GM12878 (cell line): ENCODE results near the gene METTL9. TPM values are rescaled to one million over a fixed set of nuclear protein-coding genes. Genes with fewer than 3 reads are reported as not detected.

Experiments used
- ATAC-seq: fragments of 200-7000 bp; cut with Tn5 transposase; 3 replicates; pipeline ENCODE4 v1.9.1; 2020; ENCODE audit warnings: mild to moderate bottlenecking, moderate library complexity
- BruUV-seq: library from RNA; stranded (reverse); fragments of 400-500 nt; replicated peaks from 2 replicates; lab custom pipeline; 2021; lab: Mats Ljungman, UMichigan
- CTCF ChIA-PET: fragments of 300-600 bp; sonication (Branson Sonifier 250); formaldehyde crosslinking; extraction: SDS; loops from one replicate; lab custom pipeline; 2021; ENCODE audit warnings: inconsistent platforms; lab: Yijun Ruan, JAX
- POLR2A ChIA-PET: fragments of 350-600 bp; formaldehyde crosslinking; extraction: SDS; loops from one replicate; lab custom pipeline; 2021; ENCODE audit warnings: inconsistent platforms; lab: Charles Lee
- RAD21 ChIA-PET: fragments of 300-600 bp; sonication (Branson Sonifier 250); formaldehyde crosslinking; loops from one replicate; lab custom pipeline; 2023; ENCODE audit warnings: antibody characterized with exemption; ENCODE audit not compliant: unreplicated experiment; lab: Charles Lee
- SMC1A ChIA-PET: fragments of 300-600 bp; sonication (Branson Sonifier 250); formaldehyde crosslinking; loops from one replicate; lab custom pipeline; 2023; ENCODE audit not compliant: unreplicated experiment, uncharacterized antibody; lab: Charles Lee
- DNase-seq: peaks from one replicate; pipeline ENCODE4 v3.0.0-alpha.2; 2011; ENCODE audit warnings: low read depth, low spot score
- FAIRE-seq: peaks from 3 replicates; lab custom pipeline; 2011; peaks lifted over from hg19 to GRCh38; lab: Jason Lieb, UNC
- H2AFZ ChIP-seq: 2 replicates; pipeline ENCODE4 v1.6.0; 2011; ENCODE audit warnings: low read depth, low read length, control low read depth; ENCODE audit not compliant: control insufficient read depth
- H3K27ac ChIP-seq: 2 replicates; pipeline ENCODE4 v1.5.1; 2011; ENCODE audit warnings: control low read depth; ENCODE audit not compliant: control insufficient read depth, insufficient read depth
- H3K27me3 ChIP-seq, 2 experiments: replicated peaks in 1 of 2; 2 replicates each; pipeline versions ENCODE4 v1.6.0 to v1.6.1; 2011; ENCODE audit warnings: low read length in 1 of 2; ENCODE audit not compliant: control insufficient read depth in 2 of 2, insufficient read depth in 2 of 2
- H3K36me3 ChIP-seq, 2 experiments: 2 replicates each; pipeline ENCODE4 v1.5.1; 2011; ENCODE audit warnings: low read length in 1 of 2; ENCODE audit not compliant: control insufficient read depth in 2 of 2, insufficient read depth in 2 of 2
- H3K4me1 ChIP-seq: 2 replicates; pipeline ENCODE4 v1.6.1; 2011; ENCODE audit warnings: mild to moderate bottlenecking, low read length, moderate library complexity, mixed read lengths; ENCODE audit not compliant: control insufficient read depth, insufficient read depth
- H3K4me2 ChIP-seq: 2 replicates; pipeline ENCODE4 v1.6.0; 2011; ENCODE audit warnings: control low read depth; ENCODE audit not compliant: control insufficient read depth, insufficient read depth
- H3K4me3 ChIP-seq: fragments of 200-600 bp; sonication (generic); 2 replicates; pipeline ENCODE4 v1.5.1; 2016
- H3K79me2 ChIP-seq: 2 replicates; pipeline ENCODE4 v1.6.0; 2011; ENCODE audit warnings: low read length; ENCODE audit not compliant: control insufficient read depth, insufficient read depth
- H3K9ac ChIP-seq: 2 replicates; pipeline ENCODE4 v1.8.0; 2011; ENCODE audit warnings: low read length, control low read depth, mixed read lengths; ENCODE audit not compliant: control insufficient read depth, insufficient read depth
- H3K9me3 ChIP-seq: replicated peaks from 3 replicates; pipeline ENCODE4 v1.5.1; 2011; ENCODE audit warnings: mild to moderate bottlenecking, low read length; ENCODE audit not compliant: control insufficient read depth, insufficient read depth
- H4K20me1 ChIP-seq: 2 replicates; pipeline ENCODE4 v1.6.0; 2011; ENCODE audit not compliant: control insufficient read depth, insufficient read depth
- ATF7 ChIP-seq: fragments of 450-650 bp; IDR thresholded peaks from 2 replicates; pipeline ENCODE4 v1.6.1; 2016; ENCODE audit warnings: low read depth, mild to moderate bottlenecking
- CTCF ChIP-seq, 3 experiments: IDR thresholded peaks in 2 of 3; conservative IDR thresholded peaks in 1 of 3; 2 replicates each; pipeline ENCODE4 v1.5.1; 2011; ENCODE audit warnings: low read depth in 3 of 3, low read length in 3 of 3, mild to moderate bottlenecking in 3 of 3, control low read depth in 2 of 3, moderate library complexity in 2 of 3, inconsistent platforms in 1 of 3, mixed read lengths in 1 of 3; ENCODE audit not compliant: control insufficient read depth in 2 of 3, insufficient read depth in 1 of 3; ENCODE audit errors: extremely low read depth in 1 of 3
- GATAD2B ChIP-seq: fragments of 450-650 bp; conservative IDR thresholded peaks from 2 replicates; pipeline ENCODE4 v1.6.1; 2017; ENCODE audit warnings: low read depth, mild to moderate bottlenecking, moderate library complexity
- IKZF1 ChIP-seq: fragments of 450-650 bp; conservative IDR thresholded peaks from 2 replicates; pipeline ENCODE4 v1.6.1; 2017; ENCODE audit warnings: antibody characterized with exemption, mild to moderate bottlenecking
- IKZF2 ChIP-seq, 2 experiments: fragments of 450-650 bp; IDR thresholded peaks; 2 replicates each; pipeline ENCODE4 v1.6.1; 2017; ENCODE audit warnings: mild to moderate bottlenecking in 2 of 2, moderate library complexity in 2 of 2
- KDM1A ChIP-seq: fragments of 200-600 bp; sonication (generic); IDR thresholded peaks from 2 replicates; pipeline ENCODE4 v1.6.1; 2016; ENCODE audit warnings: borderline replicate concordance
- NFYB ChIP-seq: IDR thresholded peaks from 2 replicates; pipeline ENCODE4 v1.6.1; 2011; ENCODE audit warnings: low read depth, mild to moderate bottlenecking, low read length, improper control_type of control experiment, moderate library complexity; ENCODE audit not compliant: insufficient read depth
- NR2F1 ChIP-seq: fragments of 450-650 bp; conservative IDR thresholded peaks from 2 replicates; pipeline ENCODE4 v1.6.1; 2017; ENCODE audit warnings: mild to moderate bottlenecking
- PBX3 ChIP-seq: IDR thresholded peaks from 2 replicates; pipeline ENCODE4 v1.6.1; 2011; ENCODE audit warnings: mild to moderate bottlenecking, low read depth, low read length, moderate library complexity; ENCODE audit not compliant: insufficient replicate concordance
- WGBS: methylation state at CpG from one replicate; pipeline ENCODE4 v1.1.6; 2016; ENCODE audit warnings: low lambda C conversion rate; ENCODE audit not compliant: insufficient replicate concordance, insufficient coverage; ENCODE audit errors: missing lambda C conversion rate; 5-methylcytosine and 5-hydroxymethylcytosine counted together
- in situ Hi-C: fragments of 300-500 bp; cut with MboI; formaldehyde crosslinking; loops from 9 replicates; pipeline ENCODE4 v1.14.3; 2018; ENCODE audit warnings: mixed read lengths
- intact Hi-C: fragments of 100-400 bp; cut with micrococcal nuclease; formaldehyde crosslinking; loops from one replicate; pipeline ENCODE4 v1.14.2; 2022; ENCODE audit not compliant: unreplicated experiment
- polyA plus RNA-seq, 11 experiments: library from polyadenylated mRNA; depleted of rRNA in 4 of 11; unstranded in 6 of 11; stranded (reverse) in 5 of 11; fragments of >200 nt; fragmentation: Nextera tagmentation in 4 of 11; fragmentation: Illumina TruSeq in 1 of 11; extraction: Ambion mirVana in 4 of 11; extraction: Trizol in 1 of 11; gene quantifications; 1 replicate in 1 of 11; 2 replicates in 10 of 11; pipeline versions ENCODE4 v1.2.1 to v1.2.3, GENCODE V29; 2011 to 2016; ENCODE audit warnings: inconsistent platforms in 2 of 11, missing spikeins in 2 of 11, low read depth in 1 of 11
- total RNA-seq, 4 experiments: library from RNA; depleted of rRNA in 3 of 4; stranded (reverse); fragments of >200 nt in 3 of 4; fragmentation: Illumina TruSeq in 1 of 4; extraction: Trizol in 1 of 4; gene quantifications; 2 replicates each; pipeline versions ENCODE4 v1.2.1 to v1.2.3, GENCODE V29; 2013 to 2021
- TF ChIP-seq, protein P1 (sequence below): fragments of 450-650 bp; formaldehyde crosslinking; IDR thresholded peaks from 2 replicates; pipeline ENCODE4 v1.5.0; 2022; ENCODE audit warnings: mild to moderate bottlenecking, missing genetic modification characterization
- TF ChIP-seq, protein P2 (sequence below): IDR thresholded peaks from 2 replicates; pipeline ENCODE4 v1.6.1; 2011; ENCODE audit warnings: borderline replicate concordance, low read depth, mild to moderate bottlenecking, moderate library complexity, mixed read lengths, low read length; ENCODE audit not compliant: insufficient read depth; ENCODE audit errors: extremely low read length

METTL9 gene
- total and polyA plus RNA-seq, 10 of the 15 experiments (the other 5 are each of a cell fraction or from before 2014, with no cell fraction given): 19.4 to 119 (median 101) TPM

GRCh38 chr16:21684199-21684598, 84.8 kb downstream of the METTL9 start:
- intact Hi-C loops: no loop called here

More at GRCh38 chr16:21684199-21684598, 84.8 kb downstream of the METTL9 start:
- TF ChIP-seq ATF7 (peak; percentile 58), CTCF (IDR thresholded peaks at IDR 0.05 in 2 of 3, conservative IDR thresholded peaks at IDR 0.05 in 1 of 3; ENCODE audit: control insufficient read depth in 2 of 3, extremely low read depth in 1 of 3, insufficient read depth in 1 of 3, low read depth in 3 of 3, low read length in 3 of 3) (peak; percentile 16 to 62 (median 54); a peak in 5 of 6 replicates), PBX3 (no peak), IKZF2 (IDR thresholded peaks at IDR 0.05) (peak; percentile 9 to 22; a peak in 1 of 4 replicates), NR2F1 (peak; percentile 47; the same call in 1 of the 2 replicates), IKZF1 (peak; percentile 29; the same call in 1 of the 2 replicates), KDM1A (no peak), NFYB (no peak), GATAD2B (no peak)
- TF ChIP-seq, protein P1, sequence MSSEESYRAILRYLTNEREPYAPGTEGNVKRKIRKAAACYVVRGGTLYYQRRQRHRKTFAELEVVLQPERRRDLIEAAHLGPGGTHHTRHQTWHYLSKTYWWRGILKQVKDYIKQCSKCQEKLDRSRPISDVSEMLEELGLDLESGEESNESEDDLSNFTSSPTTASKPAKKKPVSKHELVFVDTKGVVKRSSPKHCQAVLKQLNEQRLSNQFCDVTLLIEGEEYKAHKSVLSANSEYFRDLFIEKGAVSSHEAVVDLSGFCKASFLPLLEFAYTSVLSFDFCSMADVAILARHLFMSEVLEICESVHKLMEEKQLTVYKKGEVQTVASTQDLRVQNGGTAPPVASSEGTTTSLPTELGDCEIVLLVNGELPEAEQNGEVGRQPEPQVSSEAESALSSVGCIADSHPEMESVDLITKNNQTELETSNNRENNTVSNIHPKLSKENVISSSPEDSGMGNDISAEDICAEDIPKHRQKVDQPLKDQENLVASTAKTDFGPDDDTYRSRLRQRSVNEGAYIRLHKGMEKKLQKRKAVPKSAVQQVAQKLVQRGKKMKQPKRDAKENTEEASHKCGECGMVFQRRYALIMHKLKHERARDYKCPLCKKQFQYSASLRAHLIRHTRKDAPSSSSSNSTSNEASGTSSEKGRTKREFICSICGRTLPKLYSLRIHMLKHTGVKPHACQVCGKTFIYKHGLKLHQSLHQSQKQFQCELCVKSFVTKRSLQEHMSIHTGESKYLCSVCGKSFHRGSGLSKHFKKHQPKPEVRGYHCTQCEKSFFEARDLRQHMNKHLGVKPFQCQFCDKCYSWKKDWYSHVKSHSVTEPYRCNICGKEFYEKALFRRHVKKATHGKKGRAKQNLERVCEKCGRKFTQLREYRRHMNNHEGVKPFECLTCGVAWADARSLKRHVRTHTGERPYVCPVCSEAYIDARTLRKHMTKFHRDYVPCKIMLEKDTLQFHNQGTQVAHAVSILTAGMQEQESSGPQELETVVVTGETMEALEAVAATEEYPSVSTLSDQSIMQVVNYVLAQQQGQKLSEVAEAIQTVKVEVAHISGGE: no peak
- TF ChIP-seq, protein P2, sequence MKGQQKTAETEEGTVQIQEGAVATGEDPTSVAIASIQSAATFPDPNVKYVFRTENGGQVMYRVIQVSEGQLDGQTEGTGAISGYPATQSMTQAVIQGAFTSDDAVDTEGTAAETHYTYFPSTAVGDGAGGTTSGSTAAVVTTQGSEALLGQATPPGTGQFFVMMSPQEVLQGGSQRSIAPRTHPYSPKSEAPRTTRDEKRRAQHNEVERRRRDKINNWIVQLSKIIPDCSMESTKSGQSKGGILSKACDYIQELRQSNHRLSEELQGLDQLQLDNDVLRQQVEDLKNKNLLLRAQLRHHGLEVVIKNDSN: no peak
- TF ChIP-seq, all 136 proteins: peak for 5
- no peak overlapping the region for H3K4me3 ChIP-seq
- POLR2A ChIA-PET: interaction anchor here (1.4 kb wide), 1 partner anchor 14 kb away, joined by 3 read pairs; no protein-coding TSS in a partner anchor
- no peaks in the 10 kb centered on the region for H3K27me3 ChIP-seq
- H3K4me1 ChIP-seq: no peaks in the 10 kb centered on the region
- no peaks in the 10 kb centered on the region for H4K20me1 ChIP-seq
- DNase-seq (no peak), FAIRE-seq (no peak), ATAC-seq (peak; percentile 87)
- RAD21 ChIA-PET: interaction anchor here (0.7 to 2.2 kb wide), 2 partner anchors 21 to 27 kb away, joined by 3 to 7 read pairs; no protein-coding TSS in a partner anchor
- no peak overlapping the region for H3K27ac ChIP-seq
- no peaks in the 10 kb centered on the region for H3K36me3 ChIP-seq
- no peak overlapping the region for H2AFZ ChIP-seq
- no peak overlapping the region for H3K9ac ChIP-seq
- SMC1A ChIA-PET: interaction anchor here (1.2 to 1.7 kb wide), 2 partner anchors 14 to 17 kb away, joined by 3 to 4 read pairs; no protein-coding TSS in a partner anchor
- WGBS: 23% methylated on average over 6 of the region's 6 CpGs
- in situ Hi-C loops: no loop called here
- no peak overlapping the region for H3K4me2 ChIP-seq
- no peaks in the 10 kb centered on the region for H3K79me2 ChIP-seq
- no TSS peak for BruUV-seq
- H3K9me3 ChIP-seq: no peaks in the 10 kb centered on the region; the same call in 2 of the 3 replicates
- CTCF ChIA-PET: interaction anchor here (0.8 to 3.7 kb wide), 10 partner anchors 10 to 121 kb away, joined by 3 to 19 read pairs (median 5); no protein-coding TSS in a partner anchor
